ENCODE data around the gene YKT6.
"Not testable (repeated sequence)": the region's sequence is repeated elsewhere in the genome, so short reads cannot be mapped to it uniquely, and the experiment has no call there.

Gene YKT6

DNA sequence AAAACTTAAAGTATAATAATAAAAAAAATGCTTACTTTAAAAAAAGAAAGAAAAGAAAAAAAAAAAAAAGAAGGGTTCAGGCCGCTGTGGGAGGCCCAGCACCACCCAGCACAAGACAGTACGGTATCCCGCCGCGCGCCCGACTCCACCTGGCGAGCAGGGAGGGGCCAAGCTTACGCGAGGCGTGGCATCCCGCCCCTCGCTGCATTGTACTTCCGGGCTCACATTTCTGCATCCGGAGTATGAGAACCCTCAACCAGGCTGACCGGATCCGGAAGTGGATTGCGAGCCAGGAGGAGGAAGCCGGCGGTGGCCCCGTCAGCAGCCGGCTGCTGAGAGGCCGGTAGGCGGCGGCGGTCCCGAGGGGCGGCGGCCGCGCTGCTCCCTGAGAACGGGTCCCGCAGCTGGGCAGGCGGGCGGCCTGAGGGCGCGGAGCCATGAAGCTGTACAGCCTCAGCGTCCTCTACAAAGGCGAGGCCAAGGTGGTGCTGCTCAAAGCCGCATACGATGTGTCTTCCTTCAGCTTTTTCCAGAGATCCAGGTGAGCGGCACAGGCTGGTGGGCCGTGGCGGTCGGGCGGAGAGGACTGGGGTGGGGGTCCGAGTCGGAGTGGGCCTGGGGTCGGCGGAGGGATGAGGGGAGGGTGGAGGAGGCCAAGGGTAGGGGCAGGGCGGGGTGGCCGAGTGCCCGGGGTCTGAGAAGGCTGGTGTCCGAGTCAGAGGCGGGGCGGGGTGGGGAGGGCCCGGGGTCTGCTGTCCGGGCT, at the start of gene YKT6:
Gene YKT6 (plus strand): TSS at position 280 of the 763 bp plus-strand sequence. CDS start 158 bp downstream, at position 438.
- DNase-seq (ENCODE audit: low read depth) = peak; percentile 73

DNA sequence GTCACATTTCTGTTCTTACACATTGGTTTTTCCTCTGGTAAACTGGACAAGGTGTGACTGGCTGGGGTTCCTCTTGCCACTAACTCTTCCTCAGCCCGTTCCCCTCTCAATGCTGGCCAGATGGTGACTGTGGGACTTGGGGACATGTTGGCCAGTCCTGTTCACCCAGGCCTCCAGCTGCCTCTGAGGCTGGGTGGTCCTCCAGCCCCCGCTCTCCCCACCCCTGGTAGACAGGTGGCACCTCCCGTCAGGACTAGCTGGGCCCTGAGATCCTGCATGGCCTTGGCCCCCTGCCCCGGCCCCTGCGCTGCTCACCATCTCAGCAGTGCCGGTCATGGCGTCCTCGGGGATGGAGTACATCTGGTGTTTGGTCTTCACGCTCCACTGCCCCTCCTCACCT, 48.8 kb upstream of the YKT6 start:
- DNase-seq (ENCODE audit: low read depth) = no peak

DNA sequence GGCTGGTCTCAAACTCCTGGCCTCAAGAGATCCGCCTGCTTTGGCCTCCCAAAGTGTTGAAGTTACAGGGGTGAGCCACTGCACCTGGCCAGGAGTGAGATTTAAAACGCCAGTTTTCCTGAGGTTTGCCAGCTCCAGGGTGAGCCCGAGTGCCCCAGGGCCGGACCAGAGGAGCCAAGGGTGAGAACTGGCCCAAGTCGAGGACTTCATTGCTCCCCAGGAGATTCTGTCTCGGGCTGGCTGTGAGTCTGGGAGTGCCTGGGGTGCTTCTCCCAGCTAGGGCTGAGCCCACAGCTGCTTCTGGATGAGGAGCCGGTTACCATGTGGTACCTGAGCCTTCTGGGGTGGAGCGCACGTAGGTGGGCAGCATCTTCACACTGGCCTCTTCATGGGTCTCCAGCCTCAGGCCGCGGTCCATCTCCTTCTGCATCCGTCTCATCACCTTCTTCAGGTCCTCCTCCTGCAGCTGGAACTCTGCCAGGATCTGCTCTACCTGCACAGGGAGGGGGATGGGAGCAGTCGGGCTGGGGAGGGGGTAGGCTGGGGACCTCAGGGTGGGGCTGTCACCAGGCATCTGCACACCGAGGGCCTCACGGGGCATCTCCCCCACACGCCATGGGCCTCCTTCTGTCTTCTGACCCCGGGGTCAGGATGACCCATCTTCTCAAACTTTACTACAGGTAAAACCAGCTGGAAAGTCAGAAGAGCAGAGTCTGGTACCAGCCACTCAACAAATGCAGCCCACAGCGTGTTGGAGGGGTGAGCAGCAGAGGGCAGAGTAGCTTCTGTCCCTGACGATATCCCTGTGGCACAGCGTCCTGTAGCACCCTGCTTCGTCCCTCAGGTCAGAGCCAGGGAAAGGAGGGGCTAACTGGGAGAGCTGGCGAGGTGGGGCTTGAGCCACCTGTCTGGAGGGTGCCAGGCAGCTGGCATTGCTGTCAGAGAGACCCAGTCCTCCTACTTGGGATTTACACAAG, 47.5 kb upstream of the YKT6 start:
- no peak for DNase-seq (ENCODE audit: low read depth)

DNA sequence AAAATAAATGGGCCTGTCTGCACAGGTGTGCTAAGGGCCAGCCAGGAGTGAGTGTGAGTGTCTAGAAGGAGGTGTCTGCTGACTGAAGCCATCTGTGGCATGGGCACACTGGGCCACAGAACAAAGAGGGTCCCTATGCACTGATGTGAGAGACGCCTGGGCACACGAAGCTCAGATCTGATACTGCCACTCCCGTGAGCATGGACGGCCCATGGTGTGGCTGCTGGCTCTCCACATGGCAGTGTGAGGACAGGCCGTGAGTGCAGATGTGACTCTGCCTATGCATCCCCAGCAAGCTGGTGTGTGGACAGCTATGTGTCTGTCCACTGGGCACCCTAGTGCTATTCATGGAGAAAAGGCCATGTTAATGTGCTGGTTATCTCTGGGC, 46.8 kb upstream of the YKT6 start:
- DNase-seq (ENCODE audit: low read depth) = no peak

DNA sequence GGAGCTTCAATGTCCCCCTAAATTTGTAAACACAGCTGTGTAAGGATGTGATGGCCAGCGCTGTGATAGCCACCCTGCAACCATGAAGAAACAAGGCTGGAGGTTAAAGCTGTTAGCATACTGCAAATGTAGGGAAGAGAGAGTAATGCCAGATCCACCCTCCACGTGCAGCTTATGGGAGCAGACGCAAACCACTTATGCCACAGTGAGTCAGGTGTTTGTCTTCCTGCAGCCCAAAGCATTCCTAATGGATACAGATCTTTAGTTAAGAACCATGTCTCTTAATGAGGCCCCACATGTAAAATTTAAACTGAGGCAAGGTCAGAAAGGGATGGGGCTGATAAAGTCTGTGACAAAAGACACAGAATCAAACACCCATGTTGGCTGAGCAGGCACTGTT, 46.1 kb upstream of the YKT6 start:
- no peak for DNase-seq (ENCODE audit: low read depth)

DNA sequence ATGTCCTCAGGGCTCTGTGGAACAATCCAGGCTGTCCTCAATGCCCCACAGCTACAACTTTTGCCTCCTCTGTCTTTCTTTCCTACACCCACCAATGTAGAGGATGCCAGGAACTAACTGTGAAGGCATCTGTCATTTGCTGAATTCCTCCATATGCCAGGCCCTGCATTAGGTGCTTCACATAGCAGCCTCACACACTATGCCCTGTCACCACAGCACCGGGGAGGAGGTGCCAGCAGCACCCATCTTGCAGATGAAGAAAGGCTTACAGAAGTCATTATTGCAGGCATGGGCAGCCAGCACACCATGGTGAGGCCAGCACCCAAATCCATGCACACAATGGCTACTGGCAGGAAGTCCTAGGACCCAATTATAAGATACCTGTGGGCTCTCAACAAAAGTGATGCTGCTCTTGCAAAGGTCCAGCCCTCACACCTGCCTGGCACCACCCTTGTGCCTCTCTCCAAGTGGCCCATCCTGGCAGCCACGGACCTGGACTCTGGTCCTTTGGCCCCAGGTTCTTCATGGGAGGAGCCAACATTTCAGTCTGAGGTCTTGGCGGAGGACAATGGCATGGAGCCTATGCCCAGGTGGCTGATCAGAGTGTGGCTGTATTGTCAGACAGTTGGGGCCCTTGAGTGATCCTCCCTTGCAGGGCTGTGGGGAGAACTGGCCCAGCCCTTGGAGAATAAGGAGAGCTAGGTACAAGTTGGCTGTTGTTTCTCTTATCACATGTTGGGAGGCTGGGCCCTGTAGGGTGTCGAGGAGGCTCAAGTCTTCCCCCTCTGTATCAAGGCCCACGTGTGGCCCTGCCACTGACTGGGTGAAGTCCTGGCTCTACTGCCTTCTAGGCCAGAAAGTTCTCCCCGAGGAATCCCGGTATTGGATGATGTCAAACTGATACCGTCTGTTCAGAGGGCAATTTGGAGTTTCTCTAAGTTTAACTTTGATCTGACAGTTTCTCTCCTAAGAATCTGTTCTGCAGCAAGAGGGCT, 45.3 kb upstream of the YKT6 start:
- no peak for DNase-seq (ENCODE audit: low read depth)

DNA sequence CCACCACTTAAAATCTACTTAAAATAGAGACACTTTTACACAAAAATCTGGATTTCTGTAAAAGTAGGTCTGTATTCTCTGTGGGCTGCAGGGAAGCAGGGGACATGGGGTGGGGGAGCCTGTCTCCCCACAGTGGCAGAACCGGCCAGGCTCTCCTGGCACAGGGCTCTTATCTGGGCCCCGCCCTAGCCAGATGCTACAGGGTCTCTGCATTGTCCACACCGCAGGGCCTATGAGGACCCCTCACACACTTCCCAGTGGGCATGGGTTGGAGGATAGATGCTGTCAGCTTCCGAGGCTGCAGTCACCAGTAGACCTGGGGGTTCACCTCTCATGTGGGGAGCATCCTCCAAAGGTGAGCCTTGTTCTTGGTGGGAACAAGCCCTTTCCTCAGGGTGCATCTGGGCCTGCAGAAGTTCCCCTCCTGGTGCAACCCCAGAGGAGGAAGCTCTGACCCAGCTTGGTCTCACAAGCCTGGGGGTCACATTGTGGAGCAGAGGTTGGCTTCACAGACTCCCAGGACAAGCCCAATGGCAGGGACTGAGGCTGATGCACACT, 44.2 kb upstream of the YKT6 start:
- no peak for DNase-seq (ENCODE audit: low read depth)

DNA sequence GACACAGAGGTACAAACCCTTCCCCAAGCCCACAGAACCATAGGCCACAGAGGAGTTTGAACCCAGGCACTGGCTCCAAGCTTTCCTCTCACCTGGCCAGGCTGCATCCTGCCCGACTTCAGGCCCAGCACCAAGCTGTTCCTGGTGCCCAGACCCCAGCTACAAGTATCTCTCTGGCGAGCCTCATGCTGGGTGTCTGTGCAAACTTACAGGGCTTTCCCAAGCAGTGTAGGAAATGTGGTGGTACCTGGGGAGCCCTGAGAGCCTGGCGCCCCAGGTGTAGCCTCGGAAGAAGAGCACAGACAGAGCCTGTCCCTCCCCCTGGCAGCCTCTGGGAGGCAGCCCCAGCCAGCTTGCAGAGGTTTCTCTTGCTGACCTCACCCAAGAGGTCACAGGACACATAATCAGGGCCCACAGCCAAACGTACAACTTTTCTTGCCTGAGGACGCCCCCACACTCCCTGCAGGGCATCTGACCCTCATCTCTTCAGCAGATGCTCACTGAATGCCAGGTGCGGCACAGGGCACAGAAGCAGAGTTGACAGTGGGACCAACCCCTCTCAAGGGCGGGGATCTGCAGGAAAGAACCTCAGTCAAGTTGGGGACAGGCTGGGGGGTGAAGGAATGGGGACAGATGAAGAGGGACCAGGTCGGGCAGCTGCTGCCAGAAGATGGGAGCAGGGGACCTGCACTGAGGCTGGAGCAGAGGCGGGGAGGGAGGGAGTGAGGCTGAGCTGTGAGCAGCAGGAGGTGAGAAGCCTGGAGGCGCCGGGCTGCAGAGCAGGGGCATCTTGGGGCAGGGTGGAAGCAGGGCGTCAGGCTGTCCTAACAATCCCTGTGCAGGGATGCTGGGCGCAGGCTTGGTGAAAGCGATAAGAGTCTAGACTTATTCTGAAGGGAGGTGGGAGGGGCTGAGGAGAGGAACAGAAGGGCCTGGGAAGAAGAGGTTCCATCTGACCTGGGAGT, 43.4 kb upstream of the YKT6 start:
- no peak for DNase-seq (ENCODE audit: low read depth)

DNA sequence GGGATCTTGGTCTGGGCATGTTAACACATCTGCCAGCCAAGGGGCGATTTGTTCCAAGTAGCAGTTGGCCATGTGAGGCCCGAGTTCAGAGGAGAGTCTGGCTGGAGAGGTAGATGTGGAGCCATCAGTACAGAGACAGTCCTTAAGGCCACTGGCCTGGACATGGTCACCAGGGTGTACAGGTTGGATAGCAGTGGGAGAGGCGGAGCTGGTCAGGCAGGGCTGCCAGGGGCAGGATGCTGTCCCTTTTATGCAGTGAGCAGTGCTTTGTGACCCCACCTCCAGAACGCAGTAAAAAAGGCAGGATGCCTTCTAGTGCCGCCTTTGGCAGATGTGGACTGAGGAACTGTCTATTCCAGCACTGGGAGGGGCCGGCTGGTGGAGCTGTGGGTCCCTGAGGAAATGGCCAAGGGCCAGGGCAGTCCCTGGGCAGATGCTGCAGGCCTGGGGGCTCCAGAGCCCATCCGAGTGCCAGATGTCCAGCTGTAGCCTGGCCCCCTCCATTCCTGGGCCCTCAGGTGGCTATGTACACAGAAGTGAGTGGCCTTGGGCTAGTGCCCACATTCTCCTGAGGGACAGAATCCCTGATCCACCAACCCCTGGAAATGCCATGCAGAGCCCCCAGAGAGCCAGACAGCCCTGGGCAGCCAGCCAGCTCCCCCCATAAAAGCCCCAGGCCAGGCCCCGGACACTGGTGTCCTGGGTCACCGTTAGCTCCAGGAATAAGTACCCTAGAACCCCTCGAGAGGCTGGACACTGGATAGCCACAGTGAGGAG, 42.5 kb upstream of the YKT6 start:
- DNase-seq (ENCODE audit: low read depth) = no peak

DNA sequence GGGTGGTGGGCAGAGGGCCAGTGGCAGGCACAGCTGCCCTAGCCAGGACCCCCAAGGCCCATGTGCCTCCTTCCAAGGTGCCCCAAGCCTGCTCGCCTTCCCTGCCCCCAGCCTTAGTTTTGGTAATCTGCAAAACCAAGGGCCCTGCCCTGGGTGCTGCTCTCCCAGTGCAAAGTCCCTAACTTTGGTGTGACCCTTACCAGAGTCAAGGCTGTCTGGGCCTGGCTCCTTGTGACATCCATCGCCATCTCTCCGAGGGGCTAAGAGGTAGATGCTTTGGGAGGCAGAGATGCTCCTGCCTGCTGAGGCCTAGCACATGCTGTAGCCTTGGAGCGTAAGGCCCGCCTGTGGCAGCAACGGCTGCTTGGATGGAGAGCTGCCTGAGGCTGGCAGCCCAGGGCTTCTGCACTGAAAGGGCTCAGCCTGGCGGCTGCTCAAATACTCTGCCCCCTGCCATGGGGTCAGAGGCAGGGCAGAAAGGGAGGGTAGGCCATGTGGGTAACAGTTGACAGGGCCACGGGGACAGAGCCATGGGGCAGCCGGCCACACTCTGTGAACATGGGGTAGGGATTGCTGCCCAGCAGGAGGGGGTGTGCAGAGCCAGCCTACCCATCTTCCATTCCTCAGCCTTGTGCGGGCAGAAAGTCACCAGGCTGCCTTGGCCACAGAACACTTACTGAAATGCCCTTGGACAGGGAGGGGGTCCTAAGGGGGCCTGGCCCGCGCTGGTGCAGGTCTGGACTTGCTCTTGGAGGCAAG, 41.7 kb upstream of the YKT6 start:
- no peak for DNase-seq (ENCODE audit: low read depth)

DNA sequence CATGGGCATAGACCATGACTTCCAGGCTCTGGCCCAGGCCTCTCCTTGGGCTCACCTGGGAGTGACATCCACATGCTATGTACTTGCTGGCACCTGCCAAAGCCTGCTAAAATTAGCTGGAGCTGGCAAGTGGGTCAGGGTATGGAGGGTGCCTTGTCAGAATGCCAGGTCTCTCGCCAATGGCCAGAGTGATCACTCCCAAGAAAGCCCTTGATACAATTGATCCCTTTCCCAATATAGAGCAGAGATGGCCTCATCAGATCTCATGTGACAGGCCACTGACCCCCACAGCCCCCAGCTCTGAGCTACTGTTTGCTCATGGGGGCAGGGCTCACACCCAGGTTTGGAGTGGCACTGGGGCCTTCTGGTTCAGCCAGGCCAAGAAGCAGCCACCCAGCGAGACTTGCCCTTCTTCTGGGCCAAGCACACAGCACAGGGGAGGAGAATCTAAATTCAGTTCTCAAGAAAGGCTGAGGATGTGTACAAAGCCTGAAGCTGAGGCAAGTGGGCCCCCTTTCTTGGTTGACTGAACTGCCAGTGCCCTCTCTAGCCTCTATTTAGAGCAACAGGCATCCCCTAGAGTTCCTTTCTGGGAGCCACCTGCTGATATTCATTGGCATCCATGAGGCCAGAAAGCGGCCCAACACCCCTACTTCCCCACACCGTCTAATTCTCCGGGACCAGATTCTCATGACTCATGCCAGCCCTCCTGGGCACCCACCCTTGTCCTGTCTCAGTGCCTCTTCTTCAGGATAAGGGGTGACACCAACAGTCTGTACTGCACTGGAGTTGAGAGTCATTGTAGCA, 40.8 kb upstream of the YKT6 start:
- DNase-seq (ENCODE audit: low read depth) = no peak

DNA sequence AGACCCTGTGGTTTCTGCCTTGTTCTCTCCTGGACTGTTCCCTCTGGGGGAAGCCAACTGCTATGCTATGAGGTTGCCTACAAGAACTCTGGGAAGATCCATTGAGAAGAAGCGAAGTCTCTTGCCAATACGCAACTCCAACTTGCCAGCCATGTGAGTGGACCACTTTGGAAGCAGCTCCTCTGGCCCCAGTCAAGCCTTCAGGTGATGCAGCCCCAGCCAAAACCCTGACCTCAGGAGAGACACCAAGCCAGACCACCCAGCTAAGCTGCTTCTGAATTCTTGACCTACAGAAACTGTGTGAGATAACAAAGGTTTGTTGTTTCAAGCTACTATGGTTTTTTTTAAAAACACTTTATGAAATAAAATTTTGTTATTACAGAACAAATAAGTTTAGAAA, 39.4 kb upstream of the YKT6 start:
- DNase-seq (ENCODE audit: low read depth) = no peak

DNA sequence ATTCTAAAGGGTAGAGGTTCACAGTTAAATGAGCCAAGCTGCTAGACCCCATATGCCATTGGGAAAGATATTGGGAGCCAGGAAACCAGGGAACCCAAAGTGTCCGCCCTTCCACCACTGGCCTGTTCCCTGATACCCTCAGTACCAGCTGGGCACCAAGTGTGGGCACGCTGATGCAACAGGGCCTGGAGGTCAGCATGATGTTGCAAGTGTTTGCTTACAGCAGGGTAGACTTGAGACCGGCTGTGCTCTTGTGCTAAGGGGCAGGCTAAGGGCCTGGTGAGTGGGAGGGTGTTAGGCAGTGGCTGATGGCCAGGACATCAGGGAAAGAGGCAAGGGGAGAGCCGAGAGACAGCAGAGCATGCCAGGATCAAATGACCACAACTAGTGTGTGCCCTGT, 38.6 kb upstream of the YKT6 start:
- DNase-seq (ENCODE audit: low read depth) = no peak

DNA sequence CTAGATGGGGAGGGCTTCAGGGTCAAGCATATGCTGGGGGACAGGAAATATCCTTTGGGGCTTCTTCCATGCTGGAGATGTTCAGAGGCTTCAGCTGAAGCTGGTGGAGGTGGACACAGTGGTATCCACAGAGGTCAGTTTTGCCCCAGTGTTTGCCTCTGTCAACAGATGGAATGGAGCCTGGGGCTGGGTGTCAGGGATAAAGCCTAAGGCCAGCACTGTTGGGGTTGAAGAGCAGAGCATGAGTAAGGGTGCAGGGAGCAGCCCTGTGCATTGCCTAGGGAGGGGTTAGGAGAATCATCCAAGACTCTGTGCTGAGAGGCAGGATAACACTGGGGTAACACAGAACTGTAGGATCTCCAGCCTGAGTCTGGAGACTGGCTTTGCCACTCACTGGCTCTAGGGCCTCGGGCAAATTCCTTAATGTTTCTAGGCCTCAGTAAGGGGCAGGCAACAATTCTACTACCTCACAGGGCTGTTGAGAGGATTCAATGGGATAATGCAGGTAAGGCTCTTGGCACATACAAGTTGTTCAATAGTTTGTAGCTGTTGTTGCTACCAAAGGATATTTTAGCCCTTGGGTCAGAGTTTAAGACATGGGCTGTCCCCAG, 37.9 kb upstream of the YKT6 start:
- DNase-seq (ENCODE audit: low read depth) = no peak

DNA sequence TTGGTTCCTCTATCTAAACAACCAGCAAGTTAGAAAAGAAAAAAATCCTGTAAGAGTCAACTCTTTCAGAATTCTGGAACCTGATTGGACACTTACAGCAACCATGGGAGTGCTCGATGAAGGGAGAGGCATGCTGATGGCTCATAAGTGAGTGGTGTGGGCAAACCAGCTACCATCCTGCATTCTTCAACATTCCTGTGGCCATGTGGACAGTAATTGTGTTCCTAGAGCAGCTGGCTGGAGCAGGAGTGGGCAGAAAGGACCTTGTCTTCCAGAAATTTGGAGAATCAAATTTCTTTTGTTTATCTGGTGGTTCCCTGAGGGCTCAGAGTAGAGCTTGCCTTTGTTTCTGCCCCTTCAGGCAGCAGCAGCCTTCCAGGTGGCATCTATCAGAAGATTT, 37.2 kb upstream of the YKT6 start:
- DNase-seq (ENCODE audit: low read depth) = peak; percentile 78

DNA sequence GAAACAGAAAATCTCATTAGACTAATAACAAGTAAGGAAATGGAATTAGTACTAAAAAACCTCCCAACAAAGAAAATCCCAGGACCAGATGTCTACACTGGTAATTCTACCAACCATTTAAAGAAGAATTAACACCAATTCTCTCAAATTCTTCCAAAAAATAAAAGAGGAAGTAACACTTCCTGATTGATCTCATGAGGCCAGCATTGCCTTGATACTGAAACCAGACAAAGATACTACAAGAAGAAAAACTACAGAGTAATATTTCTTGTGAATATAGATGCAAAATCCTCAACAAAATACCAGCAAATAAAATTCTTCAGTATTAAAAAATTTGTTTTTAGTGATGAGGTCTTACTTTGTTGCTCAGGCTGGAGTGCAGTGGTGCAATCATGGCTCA, 32.9 kb upstream of the YKT6 start:
- DNase-seq (ENCODE audit: low read depth) = no peak

DNA sequence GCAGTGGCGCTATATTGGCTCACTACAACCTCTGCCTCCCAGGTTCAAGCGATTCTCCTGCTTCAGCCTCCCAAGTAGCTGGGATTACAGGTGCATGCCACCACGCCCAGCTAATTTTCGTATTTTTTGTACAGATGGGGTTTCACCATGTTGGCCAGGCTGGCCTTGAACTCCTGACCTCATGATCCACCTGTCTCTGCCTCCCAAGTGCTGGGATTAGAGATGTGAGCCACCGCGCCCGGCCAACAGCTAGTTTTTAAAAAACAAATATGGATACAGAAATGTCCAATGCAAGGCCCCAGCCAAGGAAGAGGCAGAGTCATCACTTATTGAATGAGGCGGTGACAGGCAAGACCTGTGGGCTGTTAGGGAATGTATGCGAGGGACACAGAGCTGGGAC, 28.9 kb upstream of the YKT6 start:
- not testable (repeated sequence) for DNase-seq (ENCODE audit: low read depth)

DNA sequence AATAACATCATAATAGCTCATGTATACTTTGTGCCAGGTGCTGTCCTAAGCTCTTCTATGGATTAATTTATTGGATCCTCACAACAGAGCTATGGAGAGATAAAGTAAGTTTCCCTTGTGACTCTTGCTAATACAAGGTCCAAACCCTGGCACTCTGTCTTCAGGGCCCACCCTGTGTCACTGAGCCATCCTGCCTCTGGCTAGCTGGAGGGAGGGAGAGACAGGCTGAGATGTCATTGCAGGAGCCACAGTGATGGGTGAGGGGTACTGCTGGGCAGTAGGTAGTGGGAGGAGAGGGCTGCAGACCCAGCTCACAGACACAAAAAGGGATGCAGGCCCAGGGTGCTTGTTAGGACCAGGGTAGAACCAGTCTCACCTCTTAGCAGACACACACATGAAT, 28.4 kb upstream of the YKT6 start:
- no peak for DNase-seq (ENCODE audit: low read depth)
